Measurements from ENCODE around the gene CEP78.

The CEP78 gene

DNA sequence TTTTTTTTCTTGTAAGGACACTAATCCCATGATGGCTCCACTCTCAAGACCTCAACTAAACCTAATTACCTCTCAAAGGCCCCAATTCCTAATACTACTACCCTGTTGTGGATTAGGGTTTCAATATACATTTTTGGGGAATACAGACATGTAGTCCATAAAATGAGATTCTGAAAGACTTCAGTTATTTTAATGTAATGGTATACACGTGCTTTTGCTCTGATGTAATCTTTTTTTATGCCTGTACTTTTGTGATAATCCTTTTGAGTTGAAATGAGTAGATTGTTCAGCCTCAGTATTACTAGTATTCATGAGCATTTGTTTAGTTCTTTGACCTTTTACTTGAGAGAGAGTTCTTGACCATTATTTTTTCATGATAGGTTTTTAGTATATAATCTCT is 9.5 kb downstream of the CEP78 start:
- no peak overlapping the region for H3K27ac ChIP-seq
- no peak overlapping the region for H3K9ac ChIP-seq
- H3K4me3 ChIP-seq (ENCODE audit: low read depth, low read length): no peak overlapping the region
- H2AFZ ChIP-seq: no peak overlapping the region
- no peaks in the 10 kb centered on the region for H3K79me2 ChIP-seq
- no peak overlapping the region for H3K4me2 ChIP-seq (ENCODE audit: low read length)
- TF ChIP-seq CTCF (IDR thresholded peaks at IDR 0.05): no peak
- no peaks in the 10 kb centered on the region for H3K9me3 ChIP-seq (ENCODE audit: control insufficient read depth, low read length)
- no peaks in the 10 kb centered on the region for H3K27me3 ChIP-seq (ENCODE audit: control insufficient read depth, insufficient read depth, low read length)
- no peaks in the 10 kb centered on the region for H3K4me1 ChIP-seq
- no peaks in the 10 kb centered on the region for H3K36me3 ChIP-seq (ENCODE audit: control insufficient read depth, insufficient read depth, low read length)

- no peak overlapping the region for H3K9ac ChIP-seq
These were observed 12.8 kb downstream of the CEP78 start for GRCh38 chr9:78248635-78249034.

GRCh38 chr9:78249542-78249941 is 13.7 kb downstream of the CEP78 start:
- H3K79me2 ChIP-seq: no peaks in the 10 kb centered on the region
- no peak for TF ChIP-seq CTCF (IDR thresholded peaks at IDR 0.05)
- no peaks in the 10 kb centered on the region for H3K4me1 ChIP-seq
- no peak overlapping the region for H3K9ac ChIP-seq
- no peak overlapping the region for H2AFZ ChIP-seq
- H3K36me3 ChIP-seq (ENCODE audit: control insufficient read depth, insufficient read depth, low read length): no peaks in the 10 kb centered on the region
- H3K27me3 ChIP-seq (ENCODE audit: control insufficient read depth, insufficient read depth, low read length): no peaks in the 10 kb centered on the region
- no peaks in the 10 kb centered on the region for H3K9me3 ChIP-seq (ENCODE audit: control insufficient read depth, low read length)
- H3K4me2 ChIP-seq (ENCODE audit: low read length): no peak overlapping the region
- no peak overlapping the region for H3K27ac ChIP-seq
- no peak overlapping the region for H3K4me3 ChIP-seq (ENCODE audit: low read depth, low read length)

More at GRCh38 chr9:78248635-78249034, 12.8 kb downstream of the CEP78 start:
- H3K4me2 ChIP-seq (ENCODE audit: low read length): no peak overlapping the region
- no peak overlapping the region for H3K4me3 ChIP-seq (ENCODE audit: low read depth, low read length)
- no peaks in the 10 kb centered on the region for H3K36me3 ChIP-seq (ENCODE audit: control insufficient read depth, insufficient read depth, low read length)
- H3K27ac ChIP-seq: no peak overlapping the region
- TF ChIP-seq CTCF (IDR thresholded peaks at IDR 0.05): no peak
- H2AFZ ChIP-seq: no peak overlapping the region
- H3K9me3 ChIP-seq (ENCODE audit: control insufficient read depth, low read length): no peaks in the 10 kb centered on the region
- H3K4me1 ChIP-seq: no peaks in the 10 kb centered on the region
- no peaks in the 10 kb centered on the region for H3K27me3 ChIP-seq (ENCODE audit: control insufficient read depth, insufficient read depth, low read length)
- no peaks in the 10 kb centered on the region for H3K79me2 ChIP-seq

DNA sequence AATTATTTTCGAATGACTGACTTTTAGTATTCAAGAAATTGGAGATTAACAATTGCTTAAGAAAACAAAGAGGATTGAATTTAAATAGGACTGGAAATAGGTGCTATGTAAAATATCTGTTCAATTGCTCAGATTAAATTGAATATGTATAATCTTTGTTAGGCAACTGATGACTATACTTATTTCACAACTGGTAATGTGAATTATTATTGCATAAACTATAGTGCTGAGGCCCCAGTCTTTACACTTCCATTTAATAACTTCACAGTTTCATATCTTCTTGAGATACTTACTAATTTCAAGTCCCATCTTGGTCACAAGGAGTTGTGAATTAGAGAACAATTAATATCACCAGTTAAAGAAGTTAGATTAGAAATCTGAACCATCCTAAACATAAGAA is 16.7 kb downstream of the CEP78 start:
- TF ChIP-seq CTCF (IDR thresholded peaks at IDR 0.05): no peak
- no peak overlapping the region for H3K4me3 ChIP-seq (ENCODE audit: low read depth, low read length)
- no peak overlapping the region for H2AFZ ChIP-seq
- H3K27ac ChIP-seq: no peak overlapping the region
- H3K9me3 ChIP-seq (ENCODE audit: control insufficient read depth, low read length): no peaks in the 10 kb centered on the region
- H3K36me3 ChIP-seq (ENCODE audit: control insufficient read depth, insufficient read depth, low read length): no peaks in the 10 kb centered on the region
- H3K79me2 ChIP-seq: no peaks in the 10 kb centered on the region
- no peak overlapping the region for H3K4me2 ChIP-seq (ENCODE audit: low read length)
- H3K27me3 ChIP-seq (ENCODE audit: control insufficient read depth, insufficient read depth, low read length): no peaks in the 10 kb centered on the region
- no peak overlapping the region for H3K9ac ChIP-seq
- no peaks in the 10 kb centered on the region for H3K4me1 ChIP-seq

- no peaks in the 10 kb centered on the region for H3K36me3 ChIP-seq (ENCODE audit: control insufficient read depth, insufficient read depth, low read length)
- no peak overlapping the region for H3K9ac ChIP-seq
- no peaks in the 10 kb centered on the region for H3K27me3 ChIP-seq (ENCODE audit: control insufficient read depth, insufficient read depth, low read length)
These were observed 17.4 kb downstream of the CEP78 start for GRCh38 chr9:78253285-78253684.

More at GRCh38 chr9:78253285-78253684, 17.4 kb downstream of the CEP78 start:
- Histone ChIP-seq H3K9me3 (ENCODE audit: control insufficient read depth, low read length) (no peaks in the 10 kb centered on the region), H3K79me2 (no peaks in the 10 kb centered on the region), H3K4me2 (ENCODE audit: low read length) (no peak overlapping the region), H3K4me1 (no peaks in the 10 kb centered on the region), H3K27ac (no peak overlapping the region), H3K4me3 (ENCODE audit: low read depth, low read length) (no peak overlapping the region), H2AFZ (no peak overlapping the region)
- no peak for TF ChIP-seq CTCF (IDR thresholded peaks at IDR 0.05)
